GM10266 (cell line): Measurements from ENCODE around the gene ABCA7.
A peak's percentile ranks its signal among the peaks of the same experiment; 100 is the strongest.

ENCODE experiments used
- DNase-seq: peaks from one replicate; pipeline ENCODE4 v3.0.0; 2012; ENCODE audit errors: extremely low spot score
- TF ChIP-seq, protein P1 (sequence below): IDR thresholded peaks from 2 replicates; pipeline ENCODE4 v1.5.1; 2012; ENCODE audit warnings: mild to moderate bottlenecking, low read depth; ENCODE audit not compliant: control insufficient read depth, insufficient read depth; ENCODE audit errors: missing control alignments

Gene ABCA7

DNA sequence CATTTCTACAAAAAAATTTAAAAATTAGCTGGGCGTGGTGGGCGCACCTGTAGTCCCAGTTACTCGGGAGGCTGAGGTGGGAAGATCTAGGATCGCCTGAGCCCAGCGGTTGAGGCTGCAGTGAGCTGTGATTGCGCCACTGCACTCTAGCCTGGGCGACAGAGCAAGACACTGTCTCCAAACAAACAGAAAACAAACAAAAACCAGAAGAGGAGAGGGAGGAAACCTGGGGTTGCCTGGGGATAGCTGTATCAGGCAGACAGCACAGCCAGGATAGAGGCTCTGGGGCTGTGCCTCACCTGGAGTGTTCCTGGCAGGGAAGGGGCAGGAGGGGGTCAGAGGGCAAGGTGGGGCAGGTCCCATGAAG, 57.9 kb downstream of the ABCA7 start:
- TF ChIP-seq, protein P1, sequence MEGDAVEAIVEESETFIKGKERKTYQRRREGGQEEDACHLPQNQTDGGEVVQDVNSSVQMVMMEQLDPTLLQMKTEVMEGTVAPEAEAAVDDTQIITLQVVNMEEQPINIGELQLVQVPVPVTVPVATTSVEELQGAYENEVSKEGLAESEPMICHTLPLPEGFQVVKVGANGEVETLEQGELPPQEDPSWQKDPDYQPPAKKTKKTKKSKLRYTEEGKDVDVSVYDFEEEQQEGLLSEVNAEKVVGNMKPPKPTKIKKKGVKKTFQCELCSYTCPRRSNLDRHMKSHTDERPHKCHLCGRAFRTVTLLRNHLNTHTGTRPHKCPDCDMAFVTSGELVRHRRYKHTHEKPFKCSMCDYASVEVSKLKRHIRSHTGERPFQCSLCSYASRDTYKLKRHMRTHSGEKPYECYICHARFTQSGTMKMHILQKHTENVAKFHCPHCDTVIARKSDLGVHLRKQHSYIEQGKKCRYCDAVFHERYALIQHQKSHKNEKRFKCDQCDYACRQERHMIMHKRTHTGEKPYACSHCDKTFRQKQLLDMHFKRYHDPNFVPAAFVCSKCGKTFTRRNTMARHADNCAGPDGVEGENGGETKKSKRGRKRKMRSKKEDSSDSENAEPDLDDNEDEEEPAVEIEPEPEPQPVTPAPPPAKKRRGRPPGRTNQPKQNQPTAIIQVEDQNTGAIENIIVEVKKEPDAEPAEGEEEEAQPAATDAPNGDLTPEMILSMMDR: no peak
- DNase-seq: no peak

- no peak for DNase-seq
- TF ChIP-seq, protein P1: no peak
Observed at GRCh38 chr19:1098177-1099051, 58.5 kb downstream of the ABCA7 start.

- TF ChIP-seq, protein P1: no peak
- no peak for DNase-seq
Observed at GRCh38 chr19:1101337-1101698, 61.4 kb downstream of the ABCA7 start.

DNA sequence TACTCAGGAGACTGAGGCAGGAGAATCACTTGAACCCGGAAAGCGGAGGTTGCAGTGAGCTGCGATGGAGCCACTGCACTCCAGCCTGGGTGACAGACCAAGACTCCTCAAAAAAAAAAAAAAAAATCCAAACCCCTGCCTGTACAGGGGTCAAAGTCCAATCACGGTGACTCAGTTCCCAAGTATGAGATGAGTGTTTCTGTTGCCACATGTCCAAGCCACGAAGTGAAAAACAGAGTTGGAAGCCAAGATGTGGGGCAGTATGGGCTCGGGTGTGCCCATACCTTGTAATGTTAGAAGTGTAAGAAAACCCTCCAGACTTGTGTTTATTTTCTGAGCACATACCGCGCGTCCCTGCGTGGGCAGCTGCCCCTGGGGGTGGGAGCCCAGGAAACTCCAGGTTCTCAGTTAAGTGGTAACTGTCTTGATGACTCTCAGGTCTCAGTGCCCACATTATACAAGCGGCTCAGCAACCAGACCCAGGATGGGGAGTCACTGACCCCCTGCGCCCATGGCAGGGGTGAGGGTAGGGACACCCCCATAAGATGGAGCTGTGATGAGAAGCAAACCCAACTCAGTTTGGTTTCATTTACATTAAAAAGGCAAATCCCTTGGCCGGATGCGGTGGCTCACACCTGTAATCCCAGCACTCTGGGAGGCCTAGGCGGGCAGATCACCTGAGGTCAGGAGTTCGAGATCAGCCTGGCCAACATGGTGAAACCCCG, 62.7 kb downstream of the ABCA7 start:
- DNase-seq: no peak

GRCh38 chr19:1103132-1103707, 63.3 kb downstream of the ABCA7 start:
- TF ChIP-seq, protein P1: no peak
- DNase-seq: no peak

More for the DNA sequence above, 62.7 kb downstream of the ABCA7 start:
- TF ChIP-seq, protein P1: no peak

DNA sequence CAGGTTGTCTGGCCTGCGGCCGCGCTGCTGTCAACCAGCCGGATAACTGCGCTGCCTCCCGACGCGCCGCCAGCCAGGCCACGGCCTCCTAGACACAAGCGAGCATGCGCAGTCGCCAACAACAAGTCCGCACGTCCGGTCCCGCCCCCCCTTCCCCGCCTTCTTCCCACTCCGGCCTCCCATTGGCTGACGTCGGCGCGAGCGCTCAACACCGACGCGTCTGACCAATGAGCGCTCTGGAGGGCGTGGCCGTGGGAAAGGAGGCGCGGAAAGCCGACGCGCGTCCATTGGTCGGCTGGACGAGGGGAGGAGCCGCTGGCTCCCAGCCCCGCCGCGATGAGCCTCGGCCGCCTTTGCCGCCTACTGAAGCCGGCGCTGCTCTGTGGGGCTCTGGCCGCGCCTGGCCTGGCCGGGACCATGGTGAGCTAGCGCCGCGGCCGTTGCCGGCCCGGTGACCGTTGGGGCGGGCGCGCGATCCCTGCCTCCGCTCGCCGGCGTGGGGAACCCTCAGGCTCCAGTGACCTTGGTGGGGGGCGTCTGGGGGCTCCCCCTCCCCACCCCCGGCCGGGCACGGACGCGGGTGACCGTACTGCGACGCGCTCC, 63.9 kb downstream of the ABCA7 start, which contains the start of gene GPX4:
TSS of gene GPX4 (plus strand) at position 287 of the 603 bp plus-strand sequence. CDS start at position 337, 50 bp downstream.
- peak; percentile 99 for DNase-seq
- TF ChIP-seq, protein P1: no peak
